Karpas-422 (cell line): ENCODE measurements around the gene SNX8. TPM values are rescaled to one million over a fixed set of nuclear protein-coding genes. Genes with fewer than 3 reads are reported as not detected.

Experiments
- DNase-seq: peaks from one replicate; pipeline ENCODE4 v3.0.0-alpha.2; 2015
- H2AFZ ChIP-seq: fragments of 200-600 bp; sonication (generic); 2 replicates; pipeline ENCODE4 v1.6.1; 2014; ENCODE audit warnings: antibody characterized with exemption, low read length, mixed read lengths
- H3K27ac ChIP-seq: fragments of 200-600 bp; sonication (generic); 2 replicates; pipeline ENCODE4 v1.5.1; 2014; ENCODE audit warnings: mild to moderate bottlenecking, low read length, moderate library complexity
- H3K27me3 ChIP-seq: fragments of 200-600 bp; sonication (generic); 2 replicates; pipeline ENCODE4 v1.6.1; 2014; ENCODE audit warnings: low read length, mixed read lengths
- H3K36me3 ChIP-seq: fragments of 200-600 bp; sonication (generic); 2 replicates; pipeline ENCODE4 v1.6.1; 2014; ENCODE audit warnings: low read length, mixed read lengths; ENCODE audit not compliant: insufficient read depth
- H3K4me1 ChIP-seq: fragments of 200-600 bp; sonication (generic); 2 replicates; pipeline ENCODE4 v1.6.1; 2014; ENCODE audit warnings: mild to moderate bottlenecking, low read length, mixed read lengths
- H3K4me2 ChIP-seq: fragments of 200-600 bp; sonication (generic); 2 replicates; pipeline ENCODE4 v1.6.1; 2014; ENCODE audit warnings: low read length, low read depth, mild to moderate bottlenecking; ENCODE audit not compliant: poor library complexity, severe bottlenecking
- H3K4me3 ChIP-seq: fragments of 200-600 bp; sonication (generic); 2 replicates; pipeline ENCODE4 v1.5.1; 2014; ENCODE audit warnings: mild to moderate bottlenecking, antibody characterized with exemption, low read length, mixed read lengths
- H3K79me2 ChIP-seq: fragments of 200-600 bp; sonication (generic); 2 replicates; pipeline ENCODE4 v1.6.1; 2014; ENCODE audit warnings: mild to moderate bottlenecking, low read length, mixed read lengths
- H3K9ac ChIP-seq: fragments of 200-600 bp; sonication (generic); 2 replicates; pipeline ENCODE4 v1.6.0; 2014; ENCODE audit warnings: low read length
- H3K9me2 ChIP-seq: fragments of 200-600 bp; sonication (generic), shearing (Covaris generic); replicated peaks from 2 replicates; pipeline ENCODE4 v1.6.0; 2014; ENCODE audit warnings: mild to moderate bottlenecking, low read length, moderate library complexity; ENCODE audit not compliant: insufficient read depth
- H3K9me3 ChIP-seq: fragments of 300-700, 200-600 bp; sonication (generic); 2 replicates; pipeline ENCODE4 v1.6.1; 2014; ENCODE audit warnings: low read length, mixed read lengths
- H4K20me1 ChIP-seq: fragments of 200-600 bp; sonication (generic); 2 replicates; pipeline ENCODE4 v1.6.1; 2014; ENCODE audit warnings: mild to moderate bottlenecking, antibody characterized with exemption, low read length, low read depth; ENCODE audit not compliant: insufficient read depth
- total RNA-seq: library from RNA; depleted of rRNA; stranded (reverse); fragments of >200 nt; shearing (Covaris generic); gene quantifications from 2 replicates; pipeline ENCODE4 v1.2.3, GENCODE V29; 2014; ENCODE audit warnings: low replicate concordance

Gene SNX8
- total RNA-seq, 1 experiment from 2014 or later, result 2.6 TPM

GRCh38 chr7:2241580-2242540 lies 72.4 kb downstream of the SNX8 start, which contains the start of the genes MRM2 and NUDT1:
TSS of gene MRM2 (minus strand) at chr7:2242205. CDS start at chr7:2242169, 36 bp downstream.
TSS of gene NUDT1 (plus strand) at chr7:2242226. CDS start at chr7:2244575, 2,349 bp downstream.
- peak within 1 kb of the TSS; percentile 98 for H3K4me2 ChIP-seq
- H2AFZ ChIP-seq, result peak within 1 kb of the TSS; percentile 87; the same call in 1 of the 2 replicates
- peaks cover 43% of the 10 kb centered on the region for H3K79me2 ChIP-seq
- H3K9me3 ChIP-seq, result no peaks in the 10 kb centered on the region
- H3K36me3 ChIP-seq, result peaks cover 10% of the 10 kb centered on the region
- DNase-seq, result peak; percentile 91
- 0 out of 2 replicates have a peak, but pooled peaks cover 3% of the 10 kb centered on the region for H4K20me1 ChIP-seq
- H3K27me3 ChIP-seq, result no peaks in the 10 kb centered on the region
- H3K9me2 ChIP-seq, result no peaks in the 10 kb centered on the region
- peak within 1 kb of the TSS; percentile 64 for H3K27ac ChIP-seq
- H3K4me3 ChIP-seq, result peak within 1 kb of the TSS; percentile 93
- peaks cover 40% of the 10 kb centered on the region for H3K4me1 ChIP-seq
- peak within 1 kb of the TSS; percentile 99 for H3K9ac ChIP-seq

DNA sequence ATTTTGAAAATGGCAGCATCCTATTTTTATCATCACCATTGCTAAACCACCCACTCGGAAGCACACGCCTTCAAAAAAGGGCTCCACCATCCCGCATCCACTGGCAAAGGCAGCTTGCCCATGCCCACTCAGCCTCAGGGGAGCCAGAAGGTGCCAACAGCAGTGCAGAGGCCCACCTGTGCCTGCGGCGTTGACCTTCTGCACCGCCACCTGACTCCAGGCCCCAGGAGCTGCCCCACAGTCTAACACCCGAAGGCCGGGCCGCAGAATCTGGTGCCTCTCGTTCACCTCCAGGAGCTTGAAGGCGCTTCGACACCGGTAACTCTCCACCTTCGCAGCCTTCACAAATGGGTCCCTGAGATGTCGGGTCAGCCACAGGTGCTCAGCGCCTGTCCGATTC lies 75.0 kb downstream of the SNX8 start:
- H2AFZ ChIP-seq, result no peak overlapping the region
- peaks cover 40% of the 10 kb centered on the region for H3K4me1 ChIP-seq
- peaks cover 49% of the 10 kb centered on the region for H3K79me2 ChIP-seq
- no peaks in the 10 kb centered on the region for H3K9me3 ChIP-seq
- no peaks in the 10 kb centered on the region for H3K9me2 ChIP-seq
- H3K36me3 ChIP-seq, result peaks cover 22% of the 10 kb centered on the region
- no peak overlapping the region for H3K9ac ChIP-seq
- no peaks in the 10 kb centered on the region for H3K27me3 ChIP-seq
- H4K20me1 ChIP-seq, result 0 out of 2 replicates have a peak, but pooled peaks cover 3% of the 10 kb centered on the region
- DNase-seq, result no peak
- no peak overlapping the region for H3K27ac ChIP-seq
- H3K4me2 ChIP-seq, result no peak overlapping the region
- no peak overlapping the region for H3K4me3 ChIP-seq

DNA sequence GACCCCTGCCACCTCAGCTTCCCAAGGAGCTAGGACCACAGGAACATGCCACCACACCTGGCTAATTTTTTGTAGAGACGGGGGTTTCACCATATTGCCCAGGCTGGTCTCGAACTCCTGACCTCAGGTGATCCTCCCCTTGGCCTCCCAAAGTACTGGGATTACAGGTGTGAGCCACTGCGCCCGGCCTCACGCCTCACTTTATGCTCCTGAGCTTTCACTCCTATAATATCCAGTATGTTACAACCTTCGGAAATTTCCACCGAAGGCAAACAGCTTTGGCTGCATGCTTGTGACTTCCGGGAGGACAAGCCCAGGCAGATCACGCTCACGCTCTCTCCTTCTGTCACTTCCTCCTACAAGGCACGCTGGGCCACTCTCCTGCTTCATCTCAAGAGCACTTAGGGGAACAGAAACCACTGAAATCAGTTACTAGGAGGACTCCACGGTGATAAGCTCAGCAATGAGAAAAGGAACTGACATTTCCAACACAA lies 77.1 kb downstream of the SNX8 start:
- Histone ChIP-seq H3K79me2 (peaks cover 41% of the 10 kb centered on the region), H3K4me1 (peaks cover 36% of the 10 kb centered on the region), H3K9me2 (no peaks in the 10 kb centered on the region), H3K27me3 (no peaks in the 10 kb centered on the region), H2AFZ (no peak overlapping the region), H3K4me2 (peak overlapping the region; percentile 10), H3K9me3 (no peaks in the 10 kb centered on the region), H4K20me1 (peaks cover 6% of the 10 kb centered on the region; the same call in 1 of the 2 replicates), H3K9ac (peak overlapping the region; percentile 37), H3K27ac (peak overlapping the region; percentile 81), H3K36me3 (peaks cover 22% of the 10 kb centered on the region), H3K4me3 (no peak overlapping the region)
- DNase-seq, result peak; percentile 83

DNA sequence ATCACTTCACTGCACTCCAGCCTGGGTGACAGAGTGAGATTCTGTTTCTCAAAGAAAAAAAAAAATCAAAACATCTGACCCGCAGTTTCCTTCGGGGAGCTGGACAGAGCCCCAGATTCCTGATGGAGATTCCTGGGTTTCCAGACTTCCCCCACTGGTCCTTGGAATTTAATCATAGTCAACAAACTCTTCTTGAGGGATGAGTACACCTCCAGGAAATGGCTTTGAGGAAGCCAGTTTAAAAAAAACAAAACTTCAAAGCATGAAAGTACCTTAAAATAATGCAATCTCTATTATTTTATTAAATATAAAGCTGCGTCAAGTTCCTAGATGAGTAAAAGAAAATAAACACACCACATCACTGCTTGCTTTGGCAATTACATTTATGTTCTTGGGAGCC lies 80.3 kb downstream of the SNX8 start:
- H3K4me2 ChIP-seq, result no peak overlapping the region

GRCh38 chr7:2232766-2233520 lies 81.3 kb downstream of the SNX8 start, which contains the start of gene MAD1L1:
TSS of gene MAD1L1 (minus strand) at chr7:2232945. CDS start at chr7:2230133, 2,812 bp downstream.
- peaks cover 9% of the 10 kb centered on the region for H4K20me1 ChIP-seq
- H2AFZ ChIP-seq, result peak within 1 kb of the TSS; percentile 54; the same call in 1 of the 2 replicates
- no peaks in the 10 kb centered on the region for H3K9me3 ChIP-seq
- peak within 1 kb of the TSS; percentile 99 for H3K4me2 ChIP-seq
- no peaks in the 10 kb centered on the region for H3K27me3 ChIP-seq
- peaks cover 16% of the 10 kb centered on the region for H3K36me3 ChIP-seq
- no peak within 1 kb of the TSS; the same call in 1 of the 2 replicates for H3K27ac ChIP-seq
- peaks cover 49% of the 10 kb centered on the region for H3K79me2 ChIP-seq
- DNase-seq, result peak; percentile 96
- peak within 1 kb of the TSS; percentile 78 for H3K4me3 ChIP-seq
- no peaks in the 10 kb centered on the region for H3K9me2 ChIP-seq
- H3K9ac ChIP-seq, result peak within 1 kb of the TSS; percentile 91
- peaks cover 31% of the 10 kb centered on the region for H3K4me1 ChIP-seq

More for the DNA sequence above, 80.3 kb downstream of the SNX8 start:
- peaks cover 46% of the 10 kb centered on the region for H3K79me2 ChIP-seq
- no peaks in the 10 kb centered on the region for H3K9me2 ChIP-seq
- no peak overlapping the region for H2AFZ ChIP-seq
- H3K27ac ChIP-seq, result no peak overlapping the region
- no peaks in the 10 kb centered on the region for H3K27me3 ChIP-seq
- peaks cover 9% of the 10 kb centered on the region for H4K20me1 ChIP-seq
- H3K36me3 ChIP-seq, result peaks cover 22% of the 10 kb centered on the region
- peaks cover 36% of the 10 kb centered on the region for H3K4me1 ChIP-seq
- no peaks in the 10 kb centered on the region for H3K9me3 ChIP-seq
- no peak for DNase-seq
- H3K4me3 ChIP-seq, result no peak overlapping the region
- no peak overlapping the region for H3K9ac ChIP-seq

- no peaks in the 10 kb centered on the region for H3K27me3 ChIP-seq
- H4K20me1 ChIP-seq, result peaks cover 9% of the 10 kb centered on the region
- H3K36me3 ChIP-seq, result peaks cover 14% of the 10 kb centered on the region
- H3K9me2 ChIP-seq, result no peaks in the 10 kb centered on the region
- H3K9me3 ChIP-seq, result no peaks in the 10 kb centered on the region
- peak overlapping the region; percentile 78 for H3K4me3 ChIP-seq
- H3K27ac ChIP-seq, result no peak overlapping the region; the same call in 1 of the 2 replicates
- H3K9ac ChIP-seq, result peak overlapping the region; percentile 91
- H3K4me2 ChIP-seq, result peak overlapping the region; percentile 99
- H2AFZ ChIP-seq, result 0 out of 2 replicates have a peak overlapping the region, but pooled peaks have one; percentile 15
- peak; percentile 75 for DNase-seq
- peaks cover 52% of the 10 kb centered on the region for H3K79me2 ChIP-seq
- peaks cover 23% of the 10 kb centered on the region for H3K4me1 ChIP-seq
Measured at GRCh38 chr7:2231992-2232765, 82.1 kb downstream of the SNX8 start.

DNA sequence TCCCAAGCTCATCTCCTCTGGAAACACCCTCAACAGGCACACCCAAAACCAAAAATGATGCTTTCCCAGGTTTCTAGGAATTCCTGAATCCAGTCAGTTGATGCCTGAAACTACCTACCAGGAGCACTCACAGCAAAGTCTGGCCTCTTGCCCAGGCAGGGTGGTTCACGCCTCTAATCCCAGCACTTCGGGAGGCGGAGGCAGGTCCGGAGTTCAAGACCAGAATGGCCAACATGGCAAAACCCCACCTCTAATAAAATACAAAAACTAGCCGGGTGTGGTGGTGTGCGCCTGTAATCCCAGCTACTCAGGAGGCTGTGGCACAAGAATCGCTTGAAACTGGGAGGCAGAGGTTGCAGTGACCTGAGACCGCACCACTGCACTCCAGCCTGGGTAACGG lies 83.4 kb downstream of the SNX8 start:
- peaks cover 16% of the 10 kb centered on the region for H3K36me3 ChIP-seq
- no peak overlapping the region for H3K4me3 ChIP-seq
- H3K4me2 ChIP-seq, result peak overlapping the region; percentile 99
- H3K9me3 ChIP-seq, result no peaks in the 10 kb centered on the region
- H3K9ac ChIP-seq, result no peak overlapping the region
- H2AFZ ChIP-seq, result no peak overlapping the region
- peaks cover 50% of the 10 kb centered on the region for H3K79me2 ChIP-seq
- H3K9me2 ChIP-seq, result no peaks in the 10 kb centered on the region
- peaks cover 9% of the 10 kb centered on the region for H4K20me1 ChIP-seq
- no peaks in the 10 kb centered on the region for H3K27me3 ChIP-seq
- no peak for DNase-seq
- no peak overlapping the region for H3K27ac ChIP-seq
- H3K4me1 ChIP-seq, result peaks cover 20% of the 10 kb centered on the region
